Endothelial cell (in vitro differentiated cells): Measurements from ENCODE around the gene GABBR2. TPM values are rescaled to one million over a fixed set of nuclear protein-coding genes. Genes with fewer than 3 reads are reported as not detected.

ENCODE experiments used
- DNase-seq: peaks from one replicate; pipeline ENCODE4 v3.0.0; 2021; ENCODE audit warnings: low spot score
- H3K27ac Mint-ChIP-seq: one replicate; pipeline ENCODE4 v1.8.0; 2021; ENCODE audit warnings: mixed read lengths, inconsistent platforms; ENCODE audit not compliant: unreplicated experiment
- H3K27me3 Mint-ChIP-seq: one replicate; pipeline ENCODE4 v1.8.0; 2021; ENCODE audit warnings: mild to moderate bottlenecking, moderate library complexity, mixed read lengths, inconsistent platforms; ENCODE audit not compliant: unreplicated experiment
- H3K36me3 Mint-ChIP-seq: one replicate; pipeline ENCODE4 v1.8.0; 2021; ENCODE audit warnings: mild to moderate bottlenecking, low read depth, mixed read lengths, inconsistent platforms; ENCODE audit not compliant: unreplicated experiment
- H3K4me1 Mint-ChIP-seq: one replicate; pipeline ENCODE4 v1.8.0; 2021; ENCODE audit warnings: mild to moderate bottlenecking, mixed read lengths, inconsistent platforms; ENCODE audit not compliant: unreplicated experiment
- H3K4me3 Mint-ChIP-seq: one replicate; pipeline ENCODE4 v1.8.0; 2021; ENCODE audit warnings: mild to moderate bottlenecking, mixed read lengths, inconsistent platforms; ENCODE audit not compliant: unreplicated experiment
- H3K9me3 Mint-ChIP-seq: one replicate; pipeline ENCODE4 v1.8.0; 2021; ENCODE audit warnings: mixed read lengths, inconsistent platforms; ENCODE audit not compliant: unreplicated experiment
- total RNA-seq: library from RNA; stranded (reverse); fragmentation: NEBNext Ultra II Directional; extraction: Animal tissue kit (Norgen Biotek cat#: 25700); gene quantifications from one replicate; pipeline ENCODE4 v1.2.1, GENCODE V29; 2021; ENCODE audit not compliant: unreplicated experiment
- TF ChIP-seq, protein P1 (sequence below): fragments of 200-600 bp; sonication (generic); IDR thresholded peaks from one replicate; pipeline ENCODE4 v1.5.0; 2021; ENCODE audit warnings: antibody characterized with exemption; ENCODE audit not compliant: unreplicated experiment

The GABBR2 gene
- total RNA-seq, 1 donor from 2014 or later, result 0.46 TPM

DNA sequence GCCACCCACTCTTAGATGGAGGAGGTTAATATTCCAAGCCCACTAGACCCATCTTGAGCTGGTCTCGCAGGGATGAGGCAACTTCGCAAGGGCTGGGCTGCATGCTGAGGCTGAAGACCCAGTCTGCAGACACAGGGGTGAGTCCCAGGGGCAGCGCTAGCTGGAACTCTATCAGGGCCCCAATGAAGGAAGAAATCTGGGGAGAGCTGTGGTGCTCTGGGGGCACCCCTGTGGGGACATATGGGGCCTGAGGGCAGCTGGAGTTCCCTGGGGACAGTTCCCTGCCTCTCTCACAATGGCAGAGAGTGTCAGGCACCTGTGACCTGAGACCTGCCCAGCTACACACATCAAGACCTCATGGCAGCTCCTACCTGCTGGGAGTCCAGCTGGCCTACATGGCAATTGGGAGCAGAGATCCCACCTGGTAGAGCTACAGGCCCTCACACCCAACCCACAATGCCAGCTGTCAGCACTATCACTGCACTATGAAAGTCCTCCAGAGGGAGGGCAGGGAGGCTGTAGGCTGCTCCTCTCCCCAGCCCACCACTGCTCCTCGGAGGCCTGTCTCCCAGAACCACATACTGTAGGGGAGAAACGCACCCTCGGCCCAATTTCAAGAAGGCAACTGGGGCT, 202.2 kb downstream of the GABBR2 start:
- no peaks in the 10 kb centered on the region for H3K9me3 Mint-ChIP-seq
- no peak overlapping the region for H3K4me3 Mint-ChIP-seq
- peaks cover 3% of the 10 kb centered on the region for H3K4me1 Mint-ChIP-seq

DNA sequence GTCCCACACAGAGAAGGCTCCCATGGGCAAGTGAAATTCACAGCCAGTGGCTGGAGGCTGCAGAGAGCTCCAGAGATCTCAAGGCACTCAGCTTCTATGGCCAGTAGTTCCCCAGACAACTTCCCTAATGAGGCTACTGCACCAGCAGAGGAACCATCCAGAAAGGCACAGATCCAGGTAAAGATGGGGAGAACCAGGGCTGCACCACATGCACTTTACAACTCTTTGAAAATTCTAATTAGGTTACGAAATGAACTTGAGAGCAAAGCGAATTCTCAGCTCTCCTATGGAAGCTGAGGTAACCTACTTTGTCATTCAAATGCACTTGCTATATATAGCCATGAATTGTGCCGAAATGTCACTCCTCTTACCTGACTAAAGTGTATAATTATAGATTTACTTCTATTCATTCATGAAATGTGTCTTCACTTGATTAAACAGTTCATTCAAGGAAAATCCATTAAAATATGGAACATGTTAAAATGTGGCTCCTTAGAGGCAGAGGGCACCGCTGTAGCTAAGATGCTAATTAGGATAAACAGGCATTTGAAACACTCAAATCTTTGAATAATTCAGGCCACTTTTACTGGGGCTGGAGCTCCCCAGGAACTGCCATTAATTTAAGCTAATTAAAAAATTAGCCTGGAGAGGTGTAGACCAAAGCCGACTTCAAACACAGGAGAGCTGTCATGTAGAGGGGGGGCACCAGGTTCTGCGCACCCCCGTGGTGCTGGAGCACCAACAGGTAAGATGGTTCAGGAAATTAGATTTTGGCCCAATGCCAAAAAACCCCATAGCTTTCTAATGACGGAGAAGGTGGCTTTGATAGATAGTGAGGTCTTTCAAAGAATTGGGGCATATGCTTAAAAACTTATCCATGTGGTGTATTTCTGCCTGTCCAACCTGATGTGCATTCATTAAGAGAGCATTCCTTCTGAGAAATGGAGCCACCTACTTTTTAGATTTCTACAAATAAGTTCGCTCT, 204.1 kb downstream of the GABBR2 start:
- no peak overlapping the region for H3K27ac Mint-ChIP-seq
- no peak overlapping the region for H3K4me3 Mint-ChIP-seq
- no peak for DNase-seq
- TF ChIP-seq, protein P1, sequence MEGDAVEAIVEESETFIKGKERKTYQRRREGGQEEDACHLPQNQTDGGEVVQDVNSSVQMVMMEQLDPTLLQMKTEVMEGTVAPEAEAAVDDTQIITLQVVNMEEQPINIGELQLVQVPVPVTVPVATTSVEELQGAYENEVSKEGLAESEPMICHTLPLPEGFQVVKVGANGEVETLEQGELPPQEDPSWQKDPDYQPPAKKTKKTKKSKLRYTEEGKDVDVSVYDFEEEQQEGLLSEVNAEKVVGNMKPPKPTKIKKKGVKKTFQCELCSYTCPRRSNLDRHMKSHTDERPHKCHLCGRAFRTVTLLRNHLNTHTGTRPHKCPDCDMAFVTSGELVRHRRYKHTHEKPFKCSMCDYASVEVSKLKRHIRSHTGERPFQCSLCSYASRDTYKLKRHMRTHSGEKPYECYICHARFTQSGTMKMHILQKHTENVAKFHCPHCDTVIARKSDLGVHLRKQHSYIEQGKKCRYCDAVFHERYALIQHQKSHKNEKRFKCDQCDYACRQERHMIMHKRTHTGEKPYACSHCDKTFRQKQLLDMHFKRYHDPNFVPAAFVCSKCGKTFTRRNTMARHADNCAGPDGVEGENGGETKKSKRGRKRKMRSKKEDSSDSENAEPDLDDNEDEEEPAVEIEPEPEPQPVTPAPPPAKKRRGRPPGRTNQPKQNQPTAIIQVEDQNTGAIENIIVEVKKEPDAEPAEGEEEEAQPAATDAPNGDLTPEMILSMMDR, result no peak
- no peaks in the 10 kb centered on the region for H3K9me3 Mint-ChIP-seq
- peaks cover 2% of the 10 kb centered on the region for H3K27me3 Mint-ChIP-seq
- no peaks in the 10 kb centered on the region for H3K36me3 Mint-ChIP-seq
- H3K4me1 Mint-ChIP-seq, result peaks cover 3% of the 10 kb centered on the region

More for the DNA sequence above, 202.2 kb downstream of the GABBR2 start:
- peaks cover 2% of the 10 kb centered on the region for H3K27me3 Mint-ChIP-seq
- no peaks in the 10 kb centered on the region for H3K36me3 Mint-ChIP-seq
- no peak overlapping the region for H3K27ac Mint-ChIP-seq
- TF ChIP-seq, protein P1, result no peak
- DNase-seq, result no peak

DNA sequence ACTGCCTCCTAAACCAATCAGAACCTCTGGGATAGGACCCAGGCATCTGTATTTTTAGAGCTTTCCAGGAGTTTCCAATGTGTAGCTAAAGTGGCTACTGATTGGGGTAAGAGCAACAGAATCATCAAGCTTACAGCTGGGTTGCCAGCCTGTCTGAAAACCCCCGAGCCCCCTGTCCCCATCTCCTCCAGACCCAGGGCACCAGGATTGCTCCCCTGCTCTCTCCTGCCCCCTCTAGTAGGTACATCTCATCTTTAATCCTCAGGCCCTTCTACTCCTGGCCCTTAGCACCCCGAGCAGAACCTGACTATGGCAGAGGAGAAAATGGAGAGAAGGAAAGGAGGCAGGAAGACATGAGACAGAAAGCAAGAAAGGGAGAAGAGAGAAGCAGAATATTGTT, 204.9 kb downstream of the GABBR2 start:
- H3K4me1 Mint-ChIP-seq, result peaks cover 3% of the 10 kb centered on the region
- H3K9me3 Mint-ChIP-seq, result no peaks in the 10 kb centered on the region
- H3K4me3 Mint-ChIP-seq, result no peak overlapping the region
- TF ChIP-seq, protein P1, result no peak
- H3K27ac Mint-ChIP-seq, result no peak overlapping the region
- no peak for DNase-seq
- peaks cover 3% of the 10 kb centered on the region for H3K27me3 Mint-ChIP-seq
- H3K36me3 Mint-ChIP-seq, result no peaks in the 10 kb centered on the region

DNA sequence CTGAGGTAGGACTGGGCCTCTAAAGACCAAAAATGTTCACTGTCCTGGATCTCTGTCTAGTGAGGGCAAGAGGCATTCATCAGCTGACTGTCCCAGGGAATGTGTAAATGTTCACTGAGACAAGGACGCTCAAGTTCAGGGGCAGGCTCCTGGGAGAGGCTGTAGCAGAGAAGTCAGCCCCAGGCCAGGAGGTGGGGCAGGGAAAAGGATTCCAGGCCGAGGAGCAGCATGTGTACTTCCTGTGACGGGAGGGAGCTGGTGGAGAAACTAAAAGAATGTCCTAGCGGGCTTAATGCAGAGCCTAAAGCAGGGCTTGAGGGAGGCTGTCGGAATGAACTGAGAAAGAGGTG, 205.8 kb downstream of the GABBR2 start:
- no peak for DNase-seq
- Mint-ChIP-seq H3K36me3 (no peaks in the 10 kb centered on the region), H3K27ac (no peak overlapping the region), H3K4me1 (peaks cover 3% of the 10 kb centered on the region), H3K4me3 (no peak overlapping the region), H3K9me3 (no peaks in the 10 kb centered on the region), H3K27me3 (peaks cover 3% of the 10 kb centered on the region)
- TF ChIP-seq, protein P1, result no peak
